Hair follicular keratinocyte (primary cell): ENCODE data around the gene PLRG1. TPM values are rescaled to one million over a fixed set of nuclear protein-coding genes. Genes with fewer than 3 reads are reported as not detected.

ENCODE experiments used
- total RNA-seq: library from RNA; depleted of rRNA; stranded (reverse); fragments of >200 nt; gene quantifications from 2 replicates; pipeline ENCODE4 v1.2.3, GENCODE V29; 2015

Gene PLRG1
- total RNA-seq, result 42.4 and 72.3 TPM in 2 replicates

GRCh38 chr4:154549894-154550790, at the start of gene PLRG1:
PLRG1 (minus strand) TSS chr4:154550400; CDS start chr4:154550308, 92 bp downstream.

GRCh38 chr4:154590329-154591006, 40.3 kb upstream of the PLRG1 start, which contains the start of gene FGA:
FGA (minus strand) TSS chr4:154590742; CDS start chr4:154590687, 55 bp downstream.

GRCh38 chr4:154562697-154563254, 12.6 kb upstream of the PLRG1 start, which contains the start of gene FGB:
FGB (plus strand) TSS chr4:154563011; CDS start chr4:154563019, 8 bp downstream.

GRCh38 chr4:154491341-154492271, 58.6 kb downstream of the PLRG1 start, which contains the start of gene DCHS2:
DCHS2 (minus strand) TSS chr4:154491799; CDS start chr4:154491355, 444 bp downstream.

Other genes with a start within 250 kb of the PLRG1 start
- gene DCHS2, start 58.6 kb downstream of the PLRG1 start, total RNA-seq, result 0.08 TPM in 1 of 2 replicates, not detected in the other
- not detected in 2 replicates for gene FGB, start 12.6 kb upstream of the PLRG1 start, total RNA-seq
- gene FGA, start 40.3 kb upstream of the PLRG1 start, total RNA-seq, result not detected in 2 replicates
- gene FGG, start 62.3 kb upstream of the PLRG1 start, total RNA-seq, result not detected in 2 replicates
- gene LRAT, start 193.6 kb upstream of the PLRG1 start, total RNA-seq, result 2.4 and 3.7 TPM in 2 replicates
- gene RBM46, start 230.9 kb upstream of the PLRG1 start, total RNA-seq, result 0.27 and 1.6 TPM in 2 replicates